Smooth muscle cell (in vitro differentiated cells): Measurements from ENCODE around the gene LRRC23. TPM values are rescaled to one million over a fixed set of nuclear protein-coding genes. Genes with fewer than 3 reads are reported as not detected.

Experiments used
- DNase-seq: peaks from one replicate; lab custom pipeline; 2025; ENCODE audit not compliant: unreplicated experiment; lab: John Stamatoyannopoulos, UW
- H2AFZ ChIP-seq: fragments of 200-600 bp; sonication (generic); 2 replicates; pipeline ENCODE4 v1.6.0; 2016; ENCODE audit warnings: antibody characterized with exemption, low read depth, mild to moderate bottlenecking
- H3F3A ChIP-seq: fragments of 200-600 bp; sonication (generic); 2 replicates; pipeline ENCODE4 v1.6.0; 2017; ENCODE audit warnings: antibody characterized with exemption, low read depth
- H3K27ac ChIP-seq: fragments of 200-600 bp; sonication (generic); 2 replicates; pipeline ENCODE4 v1.5.1; 2016; ENCODE audit warnings: low read depth, mild to moderate bottlenecking
- H3K27me3 ChIP-seq: fragments of 200-600 bp; sonication (generic); 2 replicates; pipeline ENCODE4 v1.6.1; 2016; ENCODE audit warnings: low read depth, mild to moderate bottlenecking
- H3K36me3 ChIP-seq: fragments of 200-600 bp; sonication (generic); 2 replicates; pipeline ENCODE4 v1.5.1; 2016; ENCODE audit warnings: low read depth
- H3K4me1 ChIP-seq: fragments of 200-600 bp; sonication (generic); 2 replicates; pipeline ENCODE4 v1.5.1; 2016; ENCODE audit warnings: low read depth
- H3K4me2 ChIP-seq: fragments of 200-600 bp; sonication (generic); 2 replicates; pipeline ENCODE4 v1.6.0; 2016; ENCODE audit warnings: mild to moderate bottlenecking
- H3K4me3 ChIP-seq: fragments of 200-600 bp; sonication (generic); 2 replicates; pipeline ENCODE4 v1.5.1; 2016; ENCODE audit warnings: mild to moderate bottlenecking
- H3K79me2 ChIP-seq: fragments of 200-600 bp; sonication (generic); 2 replicates; pipeline ENCODE4 v1.6.0; 2016; ENCODE audit warnings: low read depth, mild to moderate bottlenecking
- H3K9ac ChIP-seq: fragments of 200-600 bp; sonication (generic); 2 replicates; pipeline ENCODE4 v1.6.0; 2016; ENCODE audit warnings: low read depth
- H3K9me3 ChIP-seq: fragments of 200-600 bp; sonication (generic); replicated peaks from 2 replicates; pipeline ENCODE4 v1.5.1; 2016; ENCODE audit warnings: low read depth
- H4K20me1 ChIP-seq: fragments of 200-600 bp; sonication (generic); 2 replicates; pipeline ENCODE4 v1.6.0; 2016; ENCODE audit warnings: low read depth
- CTCF ChIP-seq: fragments of 200-600 bp; sonication (generic); IDR thresholded peaks from 2 replicates; pipeline ENCODE4 v1.5.1; 2017; ENCODE audit warnings: borderline replicate concordance, mild to moderate bottlenecking, antibody characterized with exemption; ENCODE audit not compliant: insufficient read depth, poor library complexity, severe bottlenecking
- WGBS: methylation state at CpG from one replicate; pipeline ENCODE4 v1.1.7; 2016; ENCODE audit warnings: low lambda C conversion rate; 5-methylcytosine and 5-hydroxymethylcytosine counted together
- polyA plus RNA-seq: library from polyadenylated mRNA; unstranded; fragments of >200 nt; fragmentation: Nextera tagmentation; extraction: Ambion mirVana; gene quantifications from 2 replicates; pipeline ENCODE4 v1.2.1, GENCODE V29; 2016
- total RNA-seq: library from RNA; depleted of rRNA; stranded (reverse); fragments of >200 nt; gene quantifications from 2 replicates; pipeline ENCODE4 v1.2.3, GENCODE V29; 2014

Gene LRRC23
- total and polyA plus RNA-seq, 2 experiments from 2014 or later, result 14.2 to 19.5 TPM

GRCh38 chr12:6915789-6916285 lies 11.2 kb downstream of the LRRC23 start:
- Histone ChIP-seq H3K9ac (no peak overlapping the region), H2AFZ (no peak overlapping the region), H3F3A (no peaks in the 10 kb centered on the region), H3K79me2 (no peaks in the 10 kb centered on the region), H3K4me2 (peak overlapping the region; percentile 100), H3K36me3 (no peaks in the 10 kb centered on the region), H3K27ac (no peak overlapping the region), H4K20me1 (peaks cover 38% of the 10 kb centered on the region), H3K4me1 (peaks cover 9% of the 10 kb centered on the region), H3K9me3 (no peaks in the 10 kb centered on the region), H3K4me3 (peak overlapping the region; percentile 87), H3K27me3 (no peaks in the 10 kb centered on the region)
- TF ChIP-seq CTCF, result no peak
- 80% methylated on average over 14 of the region's 14 CpGs for WGBS
- DNase-seq, result no peak

- Histone ChIP-seq H3K4me1 (peaks cover 9% of the 10 kb centered on the region), H3K4me2 (peak overlapping the region; percentile 100), H3K9me3 (no peaks in the 10 kb centered on the region), H3K36me3 (no peaks in the 10 kb centered on the region), H3K27me3 (no peaks in the 10 kb centered on the region), H3K79me2 (no peaks in the 10 kb centered on the region), H4K20me1 (peaks cover 38% of the 10 kb centered on the region), H3K27ac (no peak overlapping the region), H3F3A (no peaks in the 10 kb centered on the region), H2AFZ (no peak overlapping the region), H3K4me3 (no peak overlapping the region), H3K9ac (no peak overlapping the region)
- 96% methylated on average over 11 of the region's 11 CpGs for WGBS
- DNase-seq, result no peak
- TF ChIP-seq CTCF, result no peak
Measured at GRCh38 chr12:6916426-6917200, 12.0 kb downstream of the LRRC23 start.

GRCh38 chr12:6917491-6918231 lies 13.0 kb downstream of the LRRC23 start:
- H2AFZ ChIP-seq, result no peak overlapping the region
- no peak for DNase-seq
- peaks cover 38% of the 10 kb centered on the region for H4K20me1 ChIP-seq
- no peak overlapping the region for H3K9ac ChIP-seq
- WGBS, result 68% methylated on average over 11 of the region's 14 CpGs
- H3K27me3 ChIP-seq, result no peaks in the 10 kb centered on the region
- H3K9me3 ChIP-seq, result no peaks in the 10 kb centered on the region
- H3F3A ChIP-seq, result peaks cover 2% of the 10 kb centered on the region
- no peak overlapping the region for H3K4me2 ChIP-seq
- no peaks in the 10 kb centered on the region for H3K36me3 ChIP-seq
- no peak for TF ChIP-seq CTCF
- H3K27ac ChIP-seq, result peak overlapping the region; percentile 19
- no peak overlapping the region for H3K4me3 ChIP-seq
- H3K79me2 ChIP-seq, result no peaks in the 10 kb centered on the region
- peaks cover 9% of the 10 kb centered on the region for H3K4me1 ChIP-seq
